ENCODE measurements around the gene STUB1. TPM values are rescaled to one million over a fixed set of nuclear protein-coding genes. Genes with fewer than 3 reads are reported as not detected.

STUB1 gene
- total RNA-seq, 1 donor from 2014 or later = 86.0 TPM

GRCh38 chr16:694187-694862, 14.1 kb downstream of the STUB1 start:
- Histone ChIP-seq H3K27me3 (ENCODE audit: low read depth) (peaks cover 60% of the 10 kb centered on the region), H3K9me3 (no peaks in the 10 kb centered on the region), H3K36me3 (no peaks in the 10 kb centered on the region), H3K4me1 (peaks cover 34% of the 10 kb centered on the region), H3K4me3 (peak overlapping the region; percentile 50), H3K27ac (no peak overlapping the region)
- ATAC-seq = no peak
- intact Hi-C loops (cut with DNase I) = no loop called here
- no peak for TF ChIP-seq CTCF (IDR thresholded peaks at IDR 0.05)
- DNase-seq = no peak

- peak overlapping the region; percentile 50 for H3K4me3 ChIP-seq
- H3K27me3 ChIP-seq (ENCODE audit: low read depth) = peaks cover 66% of the 10 kb centered on the region
- no peak overlapping the region for H3K27ac ChIP-seq
These were observed 14.7 kb downstream of the STUB1 start for GRCh38 chr16:694863-695354.

GRCh38 chr16:695355-696089, 15.3 kb downstream of the STUB1 start:
- no peak overlapping the region for H3K27ac ChIP-seq
- peak overlapping the region; percentile 50 for H3K4me3 ChIP-seq
- H3K4me1 ChIP-seq = peaks cover 26% of the 10 kb centered on the region
- TF ChIP-seq CTCF (IDR thresholded peaks at IDR 0.05) = no peak
- intact Hi-C loops (cut with DNase I) = no loop called here
- peaks cover 72% of the 10 kb centered on the region for H3K27me3 ChIP-seq (ENCODE audit: low read depth)
- H3K9me3 ChIP-seq = no peaks in the 10 kb centered on the region
- DNase-seq = peak; percentile 74
- ATAC-seq = peak; percentile 69 to 81
- no peaks in the 10 kb centered on the region for H3K36me3 ChIP-seq

More at GRCh38 chr16:694863-695354, 14.7 kb downstream of the STUB1 start:
- H3K4me1 ChIP-seq = peaks cover 29% of the 10 kb centered on the region
- H3K9me3 ChIP-seq = no peaks in the 10 kb centered on the region
- no peak for TF ChIP-seq CTCF (IDR thresholded peaks at IDR 0.05)
- H3K36me3 ChIP-seq = no peaks in the 10 kb centered on the region
- ATAC-seq (no peak), DNase-seq (no peak)
- intact Hi-C loops (cut with DNase I) = no loop called here

GRCh38 chr16:698911-699671, 18.9 kb downstream of the STUB1 start:
- H3K27me3 ChIP-seq (ENCODE audit: low read depth) = peaks cover 86% of the 10 kb centered on the region
- intact Hi-C loops (cut with DNase I) = no loop called here
- no peak overlapping the region for H3K27ac ChIP-seq
- H3K4me3 ChIP-seq = no peak overlapping the region
- DNase-seq (no peak), ATAC-seq (no peak)
- TF ChIP-seq CTCF (IDR thresholded peaks at IDR 0.05) = no peak
- no peaks in the 10 kb centered on the region for H3K36me3 ChIP-seq
- H3K4me1 ChIP-seq = peaks cover 26% of the 10 kb centered on the region
- H3K9me3 ChIP-seq = no peaks in the 10 kb centered on the region
